Right ventricle myocardium superior (tissue), 1 donor: ENCODE measurements around the gene TCOF1. TPM values are rescaled to one million over a fixed set of nuclear protein-coding genes. Genes with fewer than 3 reads are reported as not detected.
"Not testable (repeated sequence)": the region's sequence is repeated elsewhere in the genome, so short reads cannot be mapped to it uniquely, and the experiment has no call there.

ENCODE experiments used
- ATAC-seq: fragments of 200-7000 bp; cut with Tn5 transposase; one replicate; pipeline ENCODE4 v1.9.1; 2020; ENCODE audit warnings: mild to moderate bottlenecking; ENCODE audit not compliant: poor library complexity
- DNase-seq: peaks from one replicate; pipeline ENCODE4 v3.0.0-alpha.2; 2020
- intact Hi-C: fragments of 100-400 bp; cut with DNase I; formaldehyde crosslinking; loops from one replicate; pipeline ENCODE4 v1.11.2; 2022
- total RNA-seq: library from RNA; stranded (reverse); fragmentation: NEBNext Ultra II Directional; extraction: Animal tissue kit (Norgen Biotek cat#: 25700); gene quantifications from one replicate; pipeline ENCODE4 v1.2.1, GENCODE V29; 2021
- donor health status: DM: no; HTN: yes; CAD: no; lungs with severe emphysema.

The TCOF1 gene
- total RNA-seq, 1 donor from 2014 or later, result 17.3 TPM

DNA sequence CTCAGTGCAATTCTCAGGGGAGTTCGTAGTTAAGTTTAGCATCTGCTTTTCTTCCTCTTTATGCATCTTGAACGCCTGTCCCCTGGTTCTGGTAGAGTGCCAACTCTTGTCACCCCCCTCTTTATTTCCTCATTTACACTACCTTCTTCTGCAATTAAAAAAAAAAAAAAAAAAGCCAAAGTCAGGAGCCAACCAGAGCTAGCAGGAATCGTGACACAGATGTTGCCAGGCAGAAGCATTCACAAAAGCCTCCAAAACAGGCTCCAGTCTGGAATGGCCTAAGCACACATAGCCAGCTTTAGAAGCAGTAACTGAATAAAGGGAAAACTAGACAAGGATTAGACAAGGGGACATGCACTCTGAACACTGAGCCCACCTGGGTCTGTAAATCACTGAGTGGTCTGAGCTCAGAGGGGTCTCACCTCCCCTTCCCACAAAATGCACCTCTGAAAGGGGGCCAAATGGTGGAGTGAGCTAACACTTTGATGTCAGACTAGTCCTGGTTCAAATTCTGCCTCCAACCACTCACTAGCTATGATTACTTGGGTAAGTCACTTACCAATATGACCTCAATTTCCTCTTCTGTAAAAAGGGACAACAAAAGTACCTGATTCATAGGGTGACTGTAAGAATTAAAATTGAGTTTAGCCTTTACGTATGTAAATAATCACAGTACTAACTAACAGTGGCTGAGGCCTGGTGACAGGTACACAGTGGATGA, 53.2 kb downstream of the TCOF1 start:
- ATAC-seq (peak; percentile 88), DNase-seq (no peak)
- intact Hi-C loops, result no loop called here

DNA sequence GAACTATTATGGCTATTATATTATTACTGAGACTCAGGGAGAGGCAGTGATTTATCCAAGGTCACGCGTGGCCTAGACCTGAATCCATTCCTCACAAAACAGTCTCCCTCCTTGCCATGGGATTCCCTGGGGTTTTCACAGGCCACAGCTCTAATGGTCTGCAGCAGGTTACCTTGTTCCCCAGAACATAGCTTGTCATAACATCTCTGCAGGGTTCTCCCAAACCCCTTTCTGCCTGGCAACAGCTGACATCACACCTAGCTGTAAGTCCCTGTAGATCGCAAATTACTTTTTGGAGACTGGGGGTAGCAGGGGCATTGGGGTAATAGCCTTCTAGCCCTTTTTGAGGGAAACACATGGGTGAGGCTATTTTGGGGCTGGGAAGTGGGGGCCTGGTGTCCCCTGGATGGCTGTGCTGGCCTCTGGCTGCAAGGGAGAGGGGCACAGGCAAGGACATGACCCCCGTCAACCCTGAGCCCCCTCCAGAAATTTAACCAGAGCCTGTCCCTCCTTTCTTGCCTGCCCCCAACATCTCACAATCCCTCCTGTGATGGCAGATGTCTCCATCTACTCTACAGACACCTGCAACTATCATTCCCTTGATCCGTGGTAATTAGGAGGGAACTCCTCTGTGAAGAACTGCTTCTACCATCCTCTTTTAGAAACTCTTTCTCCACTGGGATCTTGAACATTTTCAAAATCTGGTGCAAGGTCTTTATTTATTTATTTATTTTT, 53.9 kb downstream of the TCOF1 start:
- ATAC-seq (peak; percentile 15), DNase-seq (peak; percentile 70)

DNA sequence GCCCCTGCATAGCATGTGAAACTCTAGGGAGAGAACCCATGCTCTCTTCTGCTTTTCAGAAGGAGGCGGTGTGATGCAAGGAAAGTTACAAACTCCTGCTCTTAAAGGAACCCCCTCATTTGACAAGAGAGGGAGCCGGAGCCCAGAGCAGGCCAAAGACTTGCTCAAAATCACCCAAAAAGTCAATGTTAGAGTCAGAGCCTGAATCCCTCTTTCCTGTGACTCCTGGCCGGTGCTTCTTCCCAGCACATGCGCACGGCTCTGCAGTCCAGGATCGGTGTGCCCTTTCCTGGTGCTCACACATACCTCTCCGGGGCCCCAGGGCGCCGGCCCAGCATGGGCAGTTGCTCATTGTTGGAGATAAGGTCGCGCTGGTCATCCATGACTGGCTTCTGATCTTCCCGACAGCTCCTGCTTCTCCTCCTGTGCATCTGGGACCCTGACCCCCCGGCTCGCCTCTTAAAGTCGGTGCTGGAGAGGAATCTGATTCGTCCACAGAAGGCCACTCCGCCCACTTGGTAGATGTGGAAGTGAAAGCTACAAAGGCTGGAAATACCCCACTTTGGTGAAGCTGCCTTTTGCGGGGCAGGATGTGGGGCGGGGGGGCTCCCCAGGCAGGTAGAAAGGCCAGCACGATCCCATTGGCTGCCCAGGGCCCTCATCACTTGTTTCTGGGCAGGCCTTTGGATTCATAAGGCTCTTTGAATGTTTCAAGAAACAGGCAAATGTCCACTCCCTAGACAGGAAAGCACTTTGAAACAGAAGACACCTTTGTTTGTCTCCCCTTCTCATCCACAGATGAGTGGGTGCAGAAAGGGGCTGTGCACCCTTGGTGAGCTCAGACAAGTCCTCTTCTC, 55.0 kb downstream of the TCOF1 start, which contains the start of gene CD74:
CD74 (minus strand) TSS at position 592 of the 857 bp plus-strand sequence; CDS start at position 431, 161 bp downstream.
- intact Hi-C loops, result no loop called here
- DNase-seq (peak; percentile 87), ATAC-seq (peak; percentile 61)

More for the DNA sequence above, 53.9 kb downstream of the TCOF1 start:
- intact Hi-C loops, result no loop called here

DNA sequence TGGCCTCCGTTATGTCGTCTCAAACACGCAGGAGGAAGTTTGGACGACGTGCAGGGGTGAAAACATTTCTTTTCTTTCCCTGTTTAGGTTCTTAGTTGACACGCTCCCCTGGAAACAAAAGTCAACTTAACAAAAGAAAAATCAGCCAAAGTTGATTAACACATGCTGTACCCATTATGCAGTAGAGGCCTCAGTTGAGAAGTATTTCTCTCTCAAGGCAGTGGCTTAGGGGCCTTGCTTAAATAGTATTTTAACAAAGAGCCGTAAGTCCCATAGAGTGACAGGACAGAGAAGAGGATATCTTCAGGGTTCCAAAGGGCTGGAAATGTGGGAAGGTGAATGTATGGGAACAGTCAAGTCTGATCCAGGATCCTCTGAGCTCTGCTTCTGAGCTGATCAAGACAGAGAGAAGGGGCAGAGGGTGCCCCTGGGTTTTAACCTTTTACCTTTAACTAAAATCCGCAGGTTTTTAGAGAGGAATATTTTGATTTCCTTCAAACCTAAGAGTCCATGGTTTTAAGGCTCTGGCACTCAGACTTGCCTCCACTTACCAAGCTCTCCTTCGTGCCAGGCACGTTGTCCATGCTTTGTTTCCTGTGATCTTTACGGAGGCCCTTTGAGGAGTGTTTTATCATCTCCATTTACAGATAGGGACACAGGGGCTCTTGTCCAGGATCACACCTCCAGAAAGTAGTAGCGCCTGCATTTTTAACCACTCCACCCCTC, 55.8 kb downstream of the TCOF1 start:
- intact Hi-C loops, result no loop called here
- DNase-seq, result no peak
- no peak for ATAC-seq

DNA sequence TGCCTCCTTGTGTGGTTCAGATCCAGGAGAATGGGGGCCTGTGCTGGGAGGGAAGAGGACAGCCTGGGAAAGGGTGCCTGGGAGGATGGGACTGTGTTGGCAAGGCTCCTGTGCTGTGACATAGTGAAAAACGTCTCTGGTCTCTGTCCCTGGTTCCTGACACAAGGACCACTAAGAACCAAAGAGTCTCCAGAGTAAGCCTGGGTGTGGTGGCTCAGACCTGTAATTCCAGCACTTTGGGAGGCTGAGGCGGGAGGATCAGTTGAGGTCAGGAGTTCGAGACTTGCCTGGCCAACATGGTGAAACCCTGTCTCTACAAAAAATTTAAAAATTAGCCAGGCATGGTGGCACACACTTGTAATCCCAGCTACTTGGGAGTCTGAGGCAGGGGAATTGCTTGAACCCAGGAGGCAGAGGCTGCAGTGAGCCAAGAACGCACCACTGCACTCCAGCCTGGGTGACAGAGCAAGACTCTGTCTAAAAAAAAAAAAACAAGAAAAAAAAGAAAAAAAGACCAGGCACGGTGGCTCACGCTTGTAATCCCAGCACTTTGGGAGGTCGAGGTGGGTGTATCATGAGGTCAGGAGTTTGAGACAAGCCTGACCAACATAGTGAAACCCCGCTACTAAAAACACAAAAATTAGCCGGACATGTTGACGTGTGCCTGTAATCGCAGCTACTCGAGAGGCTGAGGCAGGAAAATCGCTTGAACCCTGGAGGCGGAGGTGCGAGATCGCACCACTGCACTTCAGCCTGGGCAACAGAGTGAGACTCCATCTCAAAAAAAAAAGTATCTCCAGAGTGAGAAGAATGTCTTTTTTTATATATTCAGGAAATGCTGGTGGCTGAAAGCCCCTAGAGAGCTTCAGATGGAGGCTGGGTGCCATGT, 56.6 kb downstream of the TCOF1 start:
- peak; percentile 1 for DNase-seq
- ATAC-seq, intact Hi-C loops: not testable (repeated sequence)

DNA sequence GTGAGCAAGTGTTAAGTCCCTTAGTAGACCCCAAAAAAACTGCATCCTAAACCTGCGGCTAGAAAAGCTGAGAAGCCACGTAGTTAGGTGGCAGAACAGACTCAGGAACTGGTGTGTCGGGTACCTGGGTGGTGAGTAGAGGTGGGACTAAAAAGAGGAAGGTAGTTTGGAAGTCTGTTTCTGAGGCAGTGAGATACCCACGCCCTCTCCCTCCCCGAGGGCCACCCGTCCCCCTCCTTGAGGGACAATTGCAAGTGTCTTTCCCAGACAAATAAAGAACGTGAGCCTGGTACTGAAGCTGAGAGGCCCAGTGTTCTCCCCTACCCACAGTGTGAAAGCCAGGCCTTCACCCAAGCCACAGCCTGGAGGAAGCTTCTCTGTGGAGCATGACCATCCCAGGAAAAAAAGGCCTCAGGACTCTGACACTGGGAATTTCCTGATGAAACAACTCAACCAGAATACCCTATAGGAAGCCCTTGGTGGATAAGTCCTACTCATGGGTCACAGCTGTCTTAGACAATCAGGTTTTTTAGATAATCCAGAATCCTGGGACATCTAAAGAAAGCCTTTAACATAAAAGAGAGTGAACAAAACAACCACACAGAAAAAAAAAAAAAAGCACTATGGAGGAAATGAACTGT, 62.3 kb downstream of the TCOF1 start:
- DNase-seq, result peak; percentile 13
- intact Hi-C loops, result no loop called here
- ATAC-seq, result no peak

DNA sequence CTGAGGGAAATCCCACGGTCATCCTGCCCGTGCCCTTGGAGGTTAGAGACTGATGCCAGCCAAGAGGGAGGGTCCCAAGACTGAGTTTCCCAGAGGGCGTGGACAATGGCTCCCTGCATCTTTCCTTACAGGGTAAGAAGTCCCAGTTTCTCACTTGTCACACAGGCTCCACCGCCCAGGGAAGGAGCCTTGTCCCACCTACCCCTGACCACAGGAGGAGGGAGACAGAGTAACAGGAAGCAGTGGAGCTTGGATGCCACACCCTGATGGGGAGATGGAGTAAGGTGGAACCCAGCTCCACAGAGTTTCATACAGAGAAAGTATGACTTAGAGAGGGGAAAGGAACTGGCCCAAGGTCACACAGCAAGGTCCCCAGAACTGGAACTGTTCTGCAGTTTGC, 64.6 kb downstream of the TCOF1 start:
- ATAC-seq (no peak), DNase-seq (no peak)
- intact Hi-C loops, result no loop called here

DNA sequence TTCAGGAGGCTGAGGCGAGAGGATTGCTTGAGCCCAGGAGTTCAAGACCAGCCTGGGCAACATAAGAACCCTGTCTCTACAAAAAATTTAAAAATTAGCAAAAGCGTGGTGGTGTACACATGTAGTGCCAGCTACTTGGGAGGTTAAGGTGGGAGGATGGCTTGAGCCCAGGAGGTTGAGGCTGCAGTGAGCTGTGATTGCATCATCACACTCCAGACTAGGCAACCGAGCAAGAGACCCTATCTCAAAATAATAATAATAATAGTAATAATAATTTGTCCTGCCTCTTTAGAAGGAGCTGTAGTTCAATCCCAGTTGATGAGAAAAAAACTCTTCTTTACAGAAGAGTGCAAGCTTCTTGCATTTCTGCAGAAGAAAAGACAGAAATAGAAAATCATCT, 65.3 kb downstream of the TCOF1 start:
- no peak for DNase-seq
- intact Hi-C loops, result no loop called here

DNA sequence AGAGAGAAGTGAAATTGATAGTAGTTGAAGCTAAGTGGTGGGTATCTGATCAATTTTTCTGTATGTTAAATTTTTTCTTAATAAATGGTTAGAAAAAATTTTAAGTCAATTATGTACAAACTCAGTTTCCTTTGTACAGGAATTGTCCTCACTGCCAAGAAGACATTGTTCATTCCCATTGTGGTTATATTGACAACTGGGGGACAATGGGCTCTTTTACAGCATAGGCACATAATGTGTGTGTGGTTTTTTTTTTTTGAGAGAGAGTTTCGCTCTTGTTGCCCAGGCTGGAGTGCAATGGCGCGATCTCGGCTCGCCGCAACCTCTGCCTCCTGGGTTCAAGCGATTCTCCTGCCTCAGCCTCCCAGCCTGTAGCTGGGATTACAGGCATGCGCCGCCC, 68.7 kb downstream of the TCOF1 start:
- ATAC-seq, intact Hi-C loops, DNase-seq: not testable (repeated sequence)

More for the DNA sequence above, 65.3 kb downstream of the TCOF1 start:
- ATAC-seq, result no peak

DNA sequence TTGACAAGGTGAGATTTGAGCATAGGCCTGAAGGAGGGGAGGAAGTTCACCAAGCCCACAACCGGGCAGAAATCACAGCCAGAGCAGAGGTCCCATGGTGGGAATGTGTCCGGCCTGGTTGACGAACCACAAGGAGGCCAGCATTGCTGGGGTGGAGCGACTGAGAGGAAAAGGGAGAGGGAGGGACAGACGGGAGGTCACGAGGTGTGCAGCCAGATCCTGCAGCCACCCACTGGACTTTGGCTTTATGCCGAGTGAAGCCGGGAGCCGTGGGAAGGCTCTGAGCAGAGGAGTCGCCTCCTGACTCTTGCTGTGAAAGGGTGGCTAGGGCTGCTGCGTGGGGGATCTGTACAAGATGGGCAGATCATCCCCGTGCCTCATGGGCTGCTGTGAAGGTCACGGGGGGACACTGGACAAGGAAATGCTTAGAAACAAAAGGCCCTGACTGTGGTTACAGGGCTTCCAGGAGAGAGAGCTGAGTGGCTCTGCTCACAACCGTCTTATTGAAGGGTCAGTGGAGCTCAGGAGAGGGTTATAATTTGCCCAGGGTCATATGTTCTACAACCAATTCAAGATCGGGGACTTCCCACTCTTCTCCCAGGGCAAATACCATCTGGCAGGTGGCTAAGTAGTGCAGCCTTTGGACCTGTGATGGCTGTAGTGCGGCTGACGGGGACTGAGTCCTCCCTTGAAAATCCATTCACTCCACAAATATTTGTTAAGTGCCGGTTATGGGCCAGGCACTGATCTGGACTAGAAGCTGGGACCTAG, 70.8 kb downstream of the TCOF1 start:
- DNase-seq (peak; percentile 76), ATAC-seq (peak; percentile 81)
- intact Hi-C loops, result no loop called here

DNA sequence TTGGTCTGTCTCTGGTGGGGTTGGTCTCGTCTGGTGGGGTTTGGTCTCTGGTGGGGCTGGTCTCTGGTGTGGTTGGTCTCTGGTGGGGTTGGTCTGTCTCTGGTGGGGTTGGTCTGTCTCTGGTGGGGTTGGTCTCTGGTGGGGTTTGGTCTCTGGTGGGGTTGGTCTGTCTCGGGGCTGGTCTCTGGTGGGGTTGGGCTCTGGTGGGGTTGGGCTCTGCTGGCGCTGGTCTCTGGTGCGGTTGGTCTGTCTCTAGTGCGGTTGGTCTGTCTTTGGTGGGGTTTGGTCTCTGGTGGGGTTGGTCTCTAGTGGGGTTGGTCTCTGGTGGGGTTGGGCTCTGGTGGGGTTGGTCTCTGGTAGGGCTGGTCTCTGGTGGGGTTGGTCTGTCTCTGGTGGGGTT, 71.5 kb downstream of the TCOF1 start:
- intact Hi-C loops, result no loop called here
- no peak for DNase-seq
- ATAC-seq, result no peak

DNA sequence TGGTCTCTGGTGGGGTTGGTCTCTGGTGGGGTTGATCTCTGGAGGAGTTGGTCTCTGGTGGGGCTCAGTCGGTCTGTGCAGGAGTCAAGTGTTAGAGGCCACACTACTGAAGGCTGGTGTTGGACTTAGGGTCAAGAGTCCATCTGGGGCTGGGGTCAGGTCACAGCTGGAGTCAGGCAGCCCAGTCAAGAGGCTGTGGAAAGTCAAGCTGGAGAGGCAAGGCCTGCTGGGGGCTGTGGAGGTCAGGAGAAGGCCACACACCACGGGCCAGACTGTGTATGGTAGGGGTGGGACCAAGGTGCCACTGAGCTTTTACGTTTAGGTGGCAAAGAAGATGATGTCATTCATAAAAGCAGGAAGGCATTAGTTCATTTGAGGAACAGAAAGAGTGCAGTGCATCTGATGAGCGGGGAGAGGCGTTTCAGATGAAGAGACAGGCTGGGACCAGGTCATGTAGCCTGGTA, 71.9 kb downstream of the TCOF1 start:
- ATAC-seq, result no peak
- intact Hi-C loops, result no loop called here
- DNase-seq, result no peak

DNA sequence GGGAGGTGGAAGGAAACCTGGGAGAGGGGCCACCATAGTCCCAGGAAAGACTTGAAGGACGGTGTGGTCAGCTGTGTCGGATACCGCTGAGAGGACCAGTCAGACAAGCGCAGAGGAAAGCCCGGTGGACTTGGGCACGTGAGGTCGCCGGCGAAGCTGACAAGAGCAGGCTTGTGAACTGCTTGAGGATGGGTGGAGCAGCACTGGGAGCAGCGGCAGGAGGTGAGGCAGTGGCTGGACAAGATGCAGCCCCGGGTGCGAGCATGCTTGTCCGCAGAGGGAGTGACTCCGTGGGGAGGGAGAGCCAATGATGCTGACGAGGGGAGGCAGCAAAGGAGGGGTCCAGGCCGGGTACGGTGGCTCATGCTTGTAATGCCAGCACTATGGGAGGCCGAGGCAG, 73.6 kb downstream of the TCOF1 start:
- intact Hi-C loops, result loop anchor here (10.0 kb wide), 2 partner anchors 266 to 296 kb away; partner anchors contain the start of gene CDX1
- DNase-seq (no peak), ATAC-seq (no peak)

DNA sequence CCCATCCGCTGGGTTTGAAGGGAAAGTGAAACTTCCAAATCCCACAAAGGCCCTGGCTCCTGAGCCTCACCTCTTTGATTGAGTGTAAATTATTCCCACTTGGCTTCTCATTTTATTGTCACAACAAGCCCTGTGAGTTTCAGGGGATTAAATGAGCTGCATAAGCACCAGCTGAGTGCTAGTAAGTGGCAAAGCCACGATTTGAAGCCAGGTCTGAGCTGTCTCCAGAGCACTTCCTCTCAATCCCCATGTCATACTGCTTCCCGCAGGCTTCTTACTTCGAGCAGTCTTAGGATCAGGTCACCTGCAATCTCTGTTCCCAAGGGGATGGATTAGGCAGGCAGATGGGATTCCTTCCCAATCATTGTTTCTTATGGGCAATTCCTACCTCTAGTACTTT, 74.1 kb downstream of the TCOF1 start:
- ATAC-seq (no peak), DNase-seq (no peak)
- intact Hi-C loops, result loop anchor here (10.0 kb wide), 2 partner anchors 267 to 297 kb away; partner anchors contain the start of gene CDX1

DNA sequence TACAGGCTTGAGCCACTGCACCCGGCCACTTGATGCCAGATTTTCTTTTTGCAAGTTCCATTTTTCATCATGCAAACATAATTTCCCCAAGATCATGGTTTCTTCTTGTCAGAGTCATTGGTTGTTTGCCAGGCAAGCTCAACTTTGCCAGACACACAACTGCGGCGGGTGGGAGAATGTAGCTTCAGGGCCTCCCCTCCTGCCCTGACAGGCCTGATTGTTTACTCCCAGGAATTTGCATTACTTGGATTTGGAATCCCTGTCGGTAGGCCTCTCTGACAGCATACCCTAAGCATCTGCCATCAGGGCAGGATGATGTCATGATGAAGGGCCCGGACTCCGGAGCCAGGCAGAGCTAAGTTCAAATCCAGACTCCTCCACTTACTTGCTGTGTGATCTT, 77.0 kb downstream of the TCOF1 start:
- intact Hi-C loops, result loop anchor here (10.0 kb wide), 2 partner anchors 270 to 300 kb away; partner anchors contain the start of gene CDX1
- no peak for ATAC-seq

DNA sequence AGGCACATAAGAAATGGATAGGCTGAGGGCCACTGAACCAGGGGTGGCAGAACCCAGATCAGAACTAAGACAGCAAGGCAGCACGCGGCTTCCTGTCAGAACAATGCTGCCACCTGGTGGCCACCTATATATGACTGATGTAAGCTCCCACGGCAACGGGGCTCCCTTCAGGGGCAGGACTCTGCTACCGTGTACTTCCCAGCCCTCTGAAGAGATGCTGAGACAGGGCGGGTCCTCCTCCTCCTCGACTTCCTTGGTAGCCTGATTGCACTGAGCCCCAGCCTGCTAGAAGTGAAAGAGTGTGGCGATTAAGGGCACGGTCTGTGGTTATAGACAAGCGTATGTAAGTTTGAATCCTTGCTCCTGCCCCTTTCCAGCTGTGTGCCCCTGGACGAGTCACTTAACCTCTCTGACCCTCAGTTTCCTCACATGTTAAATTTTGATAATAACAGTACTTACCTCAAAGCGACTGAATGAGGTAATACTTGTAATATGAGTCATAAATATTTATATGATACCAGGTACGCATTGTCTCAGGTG, 78.7 kb downstream of the TCOF1 start:
- ATAC-seq (peak; percentile 88), DNase-seq (peak; percentile 90)
- intact Hi-C loops, result loop anchor here (5.0 to 10.0 kb wide), 3 partner anchors 34 to 301 kb away; partner anchors contain the start of gene CDX1

More for the DNA sequence above, 77.0 kb downstream of the TCOF1 start:
- no peak for DNase-seq
